SK-N-SH treated with all-trans-retinoic acid at 6 μM for 48 hours (cell line): ENCODE data around the gene PFKFB4.

Experiments used
- ATAC-seq: fragments of 200-7000 bp; cut with Tn5 transposase; 3 replicates; pipeline ENCODE4 v1.9.1; 2020; ENCODE audit warnings: mild to moderate bottlenecking, moderate library complexity
- ARNTL ChIP-seq: fragments of 450-650 bp; formaldehyde crosslinking; IDR thresholded peaks from 2 replicates; pipeline ENCODE4 v1.5.0; 2020; ENCODE audit warnings: low read depth, mild to moderate bottlenecking, moderate library complexity, borderline replicate concordance
- BACH2 ChIP-seq: fragments of 250-450 bp; sonication (Bioruptor Pico); IDR thresholded peaks from 2 replicates; pipeline ENCODE4 v1.9.0; 2021; ENCODE audit warnings: mild to moderate bottlenecking, borderline replicate concordance
- ESRRG ChIP-seq: fragments of 250-450 bp; sonication (Bioruptor Pico); IDR thresholded peaks from 2 replicates; pipeline ENCODE4 v1.6.1; 2021; ENCODE audit warnings: mild to moderate bottlenecking
- GLIS3 ChIP-seq: fragments of 250-450 bp; sonication (Bioruptor Pico); IDR thresholded peaks from 2 replicates; pipeline ENCODE4 v1.5.0; 2020; ENCODE audit warnings: mild to moderate bottlenecking, moderate library complexity
- OSR1 ChIP-seq: fragments of 250-450 bp; sonication (Bioruptor Pico); IDR thresholded peaks from 2 replicates; pipeline ENCODE4 v1.8.0; 2022; ENCODE audit warnings: moderate library complexity, mild to moderate bottlenecking, inconsistent platforms
- PPARA ChIP-seq: fragments of 250-450 bp; sonication (Bioruptor Pico); IDR thresholded peaks from 2 replicates; pipeline ENCODE4 v1.5.0; 2020; ENCODE audit warnings: mild to moderate bottlenecking, borderline replicate concordance
- RARB ChIP-seq: fragments of 250-450 bp; sonication (Bioruptor Pico); IDR thresholded peaks from 2 replicates; pipeline ENCODE4 v1.8.0; 2021; ENCODE audit warnings: mild to moderate bottlenecking, moderate library complexity
- TCF4 ChIP-seq: fragments of 250-450 bp; sonication (Bioruptor Pico); IDR thresholded peaks from 2 replicates; pipeline ENCODE4 v1.8.0; 2021; ENCODE audit warnings: mild to moderate bottlenecking, moderate library complexity, borderline replicate concordance
- TOX ChIP-seq: fragments of 250-450 bp; sonication (Bioruptor Pico); IDR thresholded peaks from 2 replicates; pipeline ENCODE4 v1.8.0; 2021; ENCODE audit warnings: mild to moderate bottlenecking, moderate library complexity, borderline replicate concordance
- ZC3H10 ChIP-seq: fragments of 250-450 bp; sonication (Bioruptor Pico); IDR thresholded peaks from 2 replicates; pipeline ENCODE4 v1.5.1; 2021; ENCODE audit warnings: mild to moderate bottlenecking, moderate library complexity
- ZFP30 ChIP-seq: fragments of 450-650 bp; formaldehyde crosslinking; IDR thresholded peaks from 2 replicates; pipeline ENCODE4 v1.5.0; 2022; ENCODE audit warnings: mild to moderate bottlenecking, moderate library complexity
- ZNF565 ChIP-seq: fragments of 450-650 bp; formaldehyde crosslinking; conservative IDR thresholded peaks from 2 replicates; pipeline ENCODE4 v1.5.0; 2020; ENCODE audit warnings: low read depth, mild to moderate bottlenecking, moderate library complexity
- ZNF70 ChIP-seq: fragments of 450-650 bp; formaldehyde crosslinking; IDR thresholded peaks from 2 replicates; pipeline ENCODE4 v1.5.0; 2020; ENCODE audit warnings: mild to moderate bottlenecking, moderate library complexity
- ZNF8 ChIP-seq: fragments of 450-650 bp; formaldehyde crosslinking; IDR thresholded peaks from 2 replicates; pipeline ENCODE4 v1.5.0; 2020; ENCODE audit warnings: mild to moderate bottlenecking, moderate library complexity
- TF ChIP-seq, protein P1 (sequence below): fragments of 250-450 bp; sonication (Bioruptor Pico); IDR thresholded peaks from 2 replicates; pipeline ENCODE4 v1.5.1; 2021; ENCODE audit warnings: mild to moderate bottlenecking, moderate library complexity
- TF ChIP-seq, protein P2 (sequence below): fragments of 250-450 bp; sonication (Bioruptor Pico); IDR thresholded peaks from 2 replicates; pipeline ENCODE4 v1.8.0; 2020; ENCODE audit warnings: mild to moderate bottlenecking, moderate library complexity, borderline replicate concordance
- TF ChIP-seq, protein P3 (sequence below): fragments of 250-450 bp; sonication (Bioruptor Pico); IDR thresholded peaks from 2 replicates; pipeline ENCODE4 v1.5.0; 2020; ENCODE audit warnings: mild to moderate bottlenecking, moderate library complexity
- TF ChIP-seq, protein P4 (sequence below): fragments of 250-450 bp; sonication (Bioruptor Pico); IDR thresholded peaks from 2 replicates; pipeline ENCODE4 v1.5.1; 2020; ENCODE audit warnings: low read depth, mild to moderate bottlenecking, moderate library complexity

Gene PFKFB4

DNA sequence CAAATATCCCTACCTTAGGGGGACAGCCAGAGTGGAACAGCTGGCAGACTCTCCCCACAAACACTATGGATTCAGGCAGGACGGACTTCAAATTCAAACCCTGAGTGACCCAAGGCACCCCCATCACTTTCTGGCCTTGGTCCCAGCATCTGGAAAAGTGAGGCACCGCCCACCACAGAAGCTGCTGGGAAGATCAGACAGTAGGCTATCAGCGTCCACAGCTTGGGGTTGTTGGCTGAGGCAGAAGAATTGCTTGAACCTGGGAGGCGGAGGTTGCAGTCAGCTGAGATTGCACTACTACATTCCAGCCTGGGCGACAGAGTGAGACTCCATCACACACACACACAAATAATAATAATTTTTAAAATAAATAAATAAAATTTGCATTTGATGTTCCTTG is 8.5 kb downstream of the PFKFB4 start:
- TF ChIP-seq GLIS3: no peak
- no peak for TF ChIP-seq PPARA (CRISPR knock-in tag)
- no peak for TF ChIP-seq ARNTL
- TF ChIP-seq TOX (CRISPR knock-in tag): no peak
- TF ChIP-seq, protein P1, sequence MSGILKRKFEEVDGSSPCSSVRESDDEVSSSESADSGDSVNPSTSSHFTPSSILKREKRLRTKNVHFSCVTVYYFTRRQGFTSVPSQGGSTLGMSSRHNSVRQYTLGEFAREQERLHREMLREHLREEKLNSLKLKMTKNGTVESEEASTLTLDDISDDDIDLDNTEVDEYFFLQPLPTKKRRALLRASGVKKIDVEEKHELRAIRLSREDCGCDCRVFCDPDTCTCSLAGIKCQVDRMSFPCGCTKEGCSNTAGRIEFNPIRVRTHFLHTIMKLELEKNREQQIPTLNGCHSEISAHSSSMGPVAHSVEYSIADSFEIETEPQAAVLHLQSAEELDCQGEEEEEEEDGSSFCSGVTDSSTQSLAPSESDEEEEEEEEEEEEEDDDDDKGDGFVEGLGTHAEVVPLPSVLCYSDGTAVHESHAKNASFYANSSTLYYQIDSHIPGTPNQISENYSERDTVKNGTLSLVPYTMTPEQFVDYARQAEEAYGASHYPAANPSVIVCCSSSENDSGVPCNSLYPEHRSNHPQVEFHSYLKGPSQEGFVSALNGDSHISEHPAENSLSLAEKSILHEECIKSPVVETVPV (CRISPR knock-in tag): no peak
- TF ChIP-seq, all 23 proteins: peak for 0
- no peak for ATAC-seq

DNA sequence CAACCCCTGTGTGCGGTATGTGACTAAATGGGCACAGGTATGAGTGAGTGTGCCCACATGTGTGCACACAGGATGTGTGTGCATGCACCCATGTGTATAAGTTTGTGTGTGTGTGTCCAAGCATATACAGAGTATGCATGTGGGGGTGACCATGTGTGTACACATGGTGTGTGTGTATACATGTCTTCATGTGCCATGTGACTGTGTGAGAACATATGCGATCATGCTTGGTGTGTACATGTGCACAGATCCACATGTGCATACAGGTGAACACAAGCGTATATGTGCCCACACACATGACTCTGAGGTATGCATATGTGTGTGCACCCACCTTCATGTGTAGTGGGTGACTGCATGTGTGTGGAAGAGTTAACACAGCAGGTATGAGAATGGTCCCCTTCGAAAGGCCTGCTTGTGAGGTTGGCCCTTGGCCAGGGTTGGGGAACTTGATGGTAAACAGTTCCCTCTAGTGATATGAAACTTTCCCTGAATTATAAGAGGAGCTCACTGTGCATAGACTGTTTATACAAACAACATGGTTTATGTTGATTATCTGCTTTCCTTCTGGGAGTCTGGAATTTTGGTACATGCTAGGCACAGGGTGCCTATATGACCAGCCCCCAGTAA is 10.3 kb downstream of the PFKFB4 start:
- no peak for ATAC-seq
- TF ChIP-seq, protein P1 (CRISPR knock-in tag): no peak
- no peak for TF ChIP-seq RARB
- no peak for TF ChIP-seq BACH2 (CRISPR knock-in tag)
- TF ChIP-seq ESRRG: no peak
- no peak for TF ChIP-seq GLIS3
- no peak for TF ChIP-seq PPARA (CRISPR knock-in tag)
- TF ChIP-seq ZNF70: no peak
- TF ChIP-seq, protein P2, sequence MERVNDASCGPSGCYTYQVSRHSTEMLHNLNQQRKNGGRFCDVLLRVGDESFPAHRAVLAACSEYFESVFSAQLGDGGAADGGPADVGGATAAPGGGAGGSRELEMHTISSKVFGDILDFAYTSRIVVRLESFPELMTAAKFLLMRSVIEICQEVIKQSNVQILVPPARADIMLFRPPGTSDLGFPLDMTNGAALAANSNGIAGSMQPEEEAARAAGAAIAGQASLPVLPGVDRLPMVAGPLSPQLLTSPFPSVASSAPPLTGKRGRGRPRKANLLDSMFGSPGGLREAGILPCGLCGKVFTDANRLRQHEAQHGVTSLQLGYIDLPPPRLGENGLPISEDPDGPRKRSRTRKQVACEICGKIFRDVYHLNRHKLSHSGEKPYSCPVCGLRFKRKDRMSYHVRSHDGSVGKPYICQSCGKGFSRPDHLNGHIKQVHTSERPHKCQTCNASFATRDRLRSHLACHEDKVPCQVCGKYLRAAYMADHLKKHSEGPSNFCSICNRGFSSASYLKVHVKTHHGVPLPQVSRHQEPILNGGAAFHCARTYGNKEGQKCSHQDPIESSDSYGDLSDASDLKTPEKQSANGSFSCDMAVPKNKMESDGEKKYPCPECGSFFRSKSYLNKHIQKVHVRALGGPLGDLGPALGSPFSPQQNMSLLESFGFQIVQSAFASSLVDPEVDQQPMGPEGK (CRISPR knock-in tag): no peak
- TF ChIP-seq ZNF565 (CRISPR knock-in tag): no peak
- no peak for TF ChIP-seq ZFP30
- no peak for TF ChIP-seq TOX (CRISPR knock-in tag)
- no peak for TF ChIP-seq ZC3H10 (CRISPR knock-in tag)
- TF ChIP-seq ARNTL: no peak
- TF ChIP-seq, protein P3, sequence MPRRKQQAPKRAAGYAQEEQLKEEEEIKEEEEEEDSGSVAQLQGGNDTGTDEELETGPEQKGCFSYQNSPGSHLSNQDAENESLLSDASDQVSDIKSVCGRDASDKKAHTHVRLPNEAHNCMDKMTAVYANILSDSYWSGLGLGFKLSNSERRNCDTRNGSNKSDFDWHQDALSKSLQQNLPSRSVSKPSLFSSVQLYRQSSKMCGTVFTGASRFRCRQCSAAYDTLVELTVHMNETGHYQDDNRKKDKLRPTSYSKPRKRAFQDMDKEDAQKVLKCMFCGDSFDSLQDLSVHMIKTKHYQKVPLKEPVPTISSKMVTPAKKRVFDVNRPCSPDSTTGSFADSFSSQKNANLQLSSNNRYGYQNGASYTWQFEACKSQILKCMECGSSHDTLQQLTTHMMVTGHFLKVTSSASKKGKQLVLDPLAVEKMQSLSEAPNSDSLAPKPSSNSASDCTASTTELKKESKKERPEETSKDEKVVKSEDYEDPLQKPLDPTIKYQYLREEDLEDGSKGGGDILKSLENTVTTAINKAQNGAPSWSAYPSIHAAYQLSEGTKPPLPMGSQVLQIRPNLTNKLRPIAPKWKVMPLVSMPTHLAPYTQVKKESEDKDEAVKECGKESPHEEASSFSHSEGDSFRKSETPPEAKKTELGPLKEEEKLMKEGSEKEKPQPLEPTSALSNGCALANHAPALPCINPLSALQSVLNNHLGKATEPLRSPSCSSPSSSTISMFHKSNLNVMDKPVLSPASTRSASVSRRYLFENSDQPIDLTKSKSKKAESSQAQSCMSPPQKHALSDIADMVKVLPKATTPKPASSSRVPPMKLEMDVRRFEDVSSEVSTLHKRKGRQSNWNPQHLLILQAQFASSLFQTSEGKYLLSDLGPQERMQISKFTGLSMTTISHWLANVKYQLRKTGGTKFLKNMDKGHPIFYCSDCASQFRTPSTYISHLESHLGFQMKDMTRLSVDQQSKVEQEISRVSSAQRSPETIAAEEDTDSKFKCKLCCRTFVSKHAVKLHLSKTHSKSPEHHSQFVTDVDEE (CRISPR knock-in tag): no peak
- TF ChIP-seq, all 23 proteins: peak for 0

DNA sequence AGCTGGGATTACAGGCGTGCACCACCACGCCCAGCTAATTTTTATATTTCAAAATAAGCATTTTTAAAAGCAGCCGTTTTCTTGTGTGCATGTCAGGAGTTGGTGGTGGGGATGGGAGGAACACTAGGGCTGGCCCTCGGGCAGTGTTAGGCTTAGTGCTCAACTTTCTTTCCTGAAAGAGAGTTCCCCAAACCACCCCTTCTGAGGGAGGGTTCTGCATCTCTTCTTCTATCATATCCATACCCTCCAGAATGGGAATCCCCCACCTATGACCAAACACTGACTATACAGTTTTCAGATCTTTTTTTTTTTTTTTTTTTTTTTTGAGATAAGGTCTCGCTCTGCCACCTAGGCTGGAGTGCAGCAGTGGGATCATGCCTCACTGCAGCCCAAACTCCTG is 12.5 kb downstream of the PFKFB4 start:
- no peak for TF ChIP-seq RARB
- no peak for TF ChIP-seq ARNTL
- no peak for TF ChIP-seq TOX (CRISPR knock-in tag)
- TF ChIP-seq GLIS3: no peak
- TF ChIP-seq, protein P2 (CRISPR knock-in tag): no peak
- no peak for TF ChIP-seq TCF4 (CRISPR knock-in tag)
- TF ChIP-seq ESRRG: no peak
- TF ChIP-seq, protein P3 (CRISPR knock-in tag): no peak
- TF ChIP-seq, protein P4, sequence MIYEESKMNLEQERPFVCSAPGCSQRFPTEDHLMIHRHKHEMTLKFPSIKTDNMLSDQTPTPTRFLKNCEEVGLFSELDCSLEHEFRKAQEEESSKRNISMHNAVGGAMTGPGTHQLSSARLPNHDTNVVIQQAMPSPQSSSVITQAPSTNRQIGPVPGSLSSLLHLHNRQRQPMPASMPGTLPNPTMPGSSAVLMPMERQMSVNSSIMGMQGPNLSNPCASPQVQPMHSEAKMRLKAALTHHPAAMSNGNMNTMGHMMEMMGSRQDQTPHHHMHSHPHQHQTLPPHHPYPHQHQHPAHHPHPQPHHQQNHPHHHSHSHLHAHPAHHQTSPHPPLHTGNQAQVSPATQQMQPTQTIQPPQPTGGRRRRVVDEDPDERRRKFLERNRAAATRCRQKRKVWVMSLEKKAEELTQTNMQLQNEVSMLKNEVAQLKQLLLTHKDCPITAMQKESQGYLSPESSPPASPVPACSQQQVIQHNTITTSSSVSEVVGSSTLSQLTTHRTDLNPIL (CRISPR knock-in tag): no peak
- TF ChIP-seq OSR1: no peak
- no peak for TF ChIP-seq ZNF70
- TF ChIP-seq ZNF8 (CRISPR knock-in tag): no peak
- no peak for TF ChIP-seq ZFP30
- TF ChIP-seq ZC3H10 (CRISPR knock-in tag): no peak
- TF ChIP-seq, all 23 proteins: peak for 0
- ATAC-seq: no peak
